Myocyte (in vitro differentiated cells): Measurements from ENCODE around the gene TMEM263. TPM values are rescaled to one million over a fixed set of nuclear protein-coding genes. Genes with fewer than 3 reads are reported as not detected.
A peak's percentile ranks its signal among the peaks of the same experiment; 100 is the strongest.
"Not testable (repeated sequence)": the region's sequence is repeated elsewhere in the genome, so short reads cannot be mapped to it uniquely, and the experiment has no call there.

Source experiments
- DNase-seq: peaks from one replicate; pipeline ENCODE4 v3.0.0-alpha.2; 2012; ENCODE audit warnings: low read depth
- total RNA-seq: library from RNA; depleted of rRNA; stranded (reverse); fragments of >200 nt; gene quantifications from 2 replicates; pipeline ENCODE4 v1.2.3, GENCODE V29; 2014

The TMEM263 gene
- total RNA-seq, 1 donor from 2014 or later = 105 TPM

- peak; percentile 82 for DNase-seq
These were observed 29.8 kb downstream of the TMEM263 start for GRCh38 chr12:106985479-106985878.

DNA sequence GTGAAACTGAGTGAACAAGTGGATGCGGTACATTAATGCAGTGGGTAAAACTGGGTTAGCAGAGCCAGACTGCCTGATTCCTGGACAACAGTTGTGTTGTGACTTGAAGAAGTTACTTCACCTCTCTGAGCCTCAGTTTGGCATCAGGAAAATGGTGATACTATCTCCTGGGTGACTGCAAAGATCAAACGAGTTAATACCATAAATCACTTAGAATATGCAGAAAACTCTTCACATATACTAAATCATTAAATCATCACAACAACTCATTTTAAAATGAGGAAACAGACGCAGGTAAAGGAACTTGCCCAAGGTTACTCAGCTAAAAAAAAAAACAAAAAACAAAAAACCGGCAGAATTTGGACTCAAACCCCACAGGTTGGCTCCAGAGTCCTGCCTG, 30.4 kb downstream of the TMEM263 start:
- DNase-seq = no peak

GRCh38 chr12:106986625-106987389, 31.1 kb downstream of the TMEM263 start, which contains the start of gene MTERF2:
Gene MTERF2, minus strand, starts transcription at chr12:106987146. Its CDS starts 8,432 bp downstream, at chr12:106978714.
- peak; percentile 98 for DNase-seq

- DNase-seq = no peak
These were observed 32.1 kb downstream of the TMEM263 start for GRCh38 chr12:106987846-106988245.

DNA sequence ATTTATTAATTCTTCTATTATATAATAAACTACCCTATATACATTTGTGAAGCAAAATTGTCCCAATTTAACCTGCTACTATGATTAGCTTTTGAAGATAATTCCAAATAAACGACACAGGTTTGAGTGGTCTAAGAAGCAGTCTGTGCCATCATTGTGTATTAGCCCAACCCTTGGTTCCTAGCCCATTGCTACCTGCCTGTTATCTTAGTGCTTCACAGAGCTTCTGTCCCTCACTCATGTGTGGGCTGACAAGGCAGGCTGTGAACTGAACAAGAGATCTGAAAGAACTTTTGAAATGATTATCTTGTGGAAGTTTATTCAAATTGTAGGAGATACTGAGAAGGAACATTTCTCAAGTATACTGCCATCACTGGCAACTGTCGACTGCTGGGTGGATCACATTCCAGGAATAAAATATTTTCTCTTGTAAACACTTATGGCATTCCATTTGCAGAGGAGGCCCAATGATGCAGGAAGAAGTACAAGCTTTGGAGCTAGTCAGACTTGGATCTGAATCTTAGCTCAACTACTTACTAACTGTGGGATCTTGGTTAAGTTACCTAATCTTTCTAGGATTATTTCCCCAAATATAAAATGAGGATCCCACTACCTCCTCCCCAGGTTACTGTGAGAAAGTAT, 39.0 kb downstream of the TMEM263 start:
- DNase-seq = peak; percentile 33

DNA sequence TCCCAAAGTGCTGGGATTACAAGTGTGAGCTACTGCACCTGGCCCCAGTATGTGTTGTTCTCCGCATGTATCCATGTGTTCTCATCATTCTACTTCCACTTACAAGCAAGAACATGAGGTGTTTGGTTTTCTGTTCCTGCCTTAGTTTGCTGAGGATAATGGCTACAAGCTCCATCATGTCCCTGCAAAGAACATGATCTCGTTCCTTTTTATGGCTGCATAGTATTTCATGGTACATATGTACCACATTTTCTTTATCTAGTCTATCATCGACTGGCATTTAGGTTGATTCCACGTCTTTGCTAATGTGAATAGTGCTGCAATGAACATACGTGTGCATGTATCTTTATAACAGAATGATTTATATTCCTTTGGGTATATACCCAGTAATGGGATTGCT, 40.4 kb downstream of the TMEM263 start:
- not testable (repeated sequence) for DNase-seq

DNA sequence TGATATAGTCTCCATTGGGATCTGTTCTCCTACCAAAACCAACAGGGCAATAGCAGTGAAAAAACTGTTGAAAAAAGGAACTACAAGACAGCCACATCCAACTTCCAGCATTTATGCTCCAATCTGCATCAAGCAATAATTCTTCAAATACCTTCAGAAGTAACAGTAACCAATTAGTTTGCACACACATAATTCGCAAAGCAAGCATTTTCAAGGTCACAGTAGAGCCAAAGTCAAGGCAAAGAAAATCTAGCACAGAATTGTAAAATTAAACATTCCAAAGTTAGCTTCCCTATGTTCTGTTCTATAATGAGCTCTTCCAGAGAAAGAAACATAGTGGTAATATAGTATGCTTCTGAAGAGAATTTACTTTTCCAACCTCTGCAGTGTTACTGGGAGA, 42.2 kb downstream of the TMEM263 start:
- no peak for DNase-seq

- DNase-seq = no peak
These were observed 43.7 kb downstream of the TMEM263 start for GRCh38 chr12:106999446-106999845.

DNA sequence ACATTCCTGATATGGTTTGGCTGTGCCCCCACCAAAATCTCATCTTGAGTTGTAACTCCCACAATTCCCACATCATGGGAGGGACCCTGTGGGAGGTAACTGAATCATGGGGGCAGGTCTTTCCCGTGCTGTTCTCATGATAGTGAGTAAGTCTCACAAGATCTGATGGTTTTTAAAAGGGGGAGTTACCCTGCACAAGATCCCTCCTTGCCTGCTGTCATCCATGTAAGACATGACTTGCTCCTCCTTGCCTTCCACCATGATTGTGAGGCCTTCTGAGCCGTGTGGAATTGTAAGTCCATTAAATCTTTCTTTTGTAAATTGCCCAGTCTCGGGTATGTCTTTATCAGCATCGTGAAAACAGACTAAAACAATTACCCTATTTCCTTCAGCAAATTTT, 47.0 kb downstream of the TMEM263 start:
- not testable (repeated sequence) for DNase-seq

- DNase-seq = no peak
These were observed 51.7 kb downstream of the TMEM263 start for GRCh38 chr12:107007411-107007810.

DNA sequence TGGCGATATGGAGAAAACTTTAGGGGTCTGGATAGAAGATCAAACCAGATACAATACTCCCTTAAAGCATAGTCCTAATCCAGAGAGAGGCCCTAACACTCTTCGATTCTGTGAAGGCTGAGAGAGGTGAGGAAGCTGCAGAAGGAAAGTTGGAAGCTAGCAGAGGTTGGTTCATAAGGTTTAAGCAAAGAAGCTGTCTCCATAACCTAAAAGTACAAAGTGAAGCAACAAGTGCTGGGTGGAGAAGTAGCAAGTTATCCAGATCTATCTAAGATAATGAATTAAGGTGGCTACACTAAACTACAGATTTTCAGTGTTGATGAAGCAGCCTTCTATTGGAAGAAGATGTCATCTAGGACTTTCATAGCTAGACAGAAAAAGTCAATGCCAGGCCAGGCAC, 55.8 kb downstream of the TMEM263 start:
- no peak for DNase-seq

DNA sequence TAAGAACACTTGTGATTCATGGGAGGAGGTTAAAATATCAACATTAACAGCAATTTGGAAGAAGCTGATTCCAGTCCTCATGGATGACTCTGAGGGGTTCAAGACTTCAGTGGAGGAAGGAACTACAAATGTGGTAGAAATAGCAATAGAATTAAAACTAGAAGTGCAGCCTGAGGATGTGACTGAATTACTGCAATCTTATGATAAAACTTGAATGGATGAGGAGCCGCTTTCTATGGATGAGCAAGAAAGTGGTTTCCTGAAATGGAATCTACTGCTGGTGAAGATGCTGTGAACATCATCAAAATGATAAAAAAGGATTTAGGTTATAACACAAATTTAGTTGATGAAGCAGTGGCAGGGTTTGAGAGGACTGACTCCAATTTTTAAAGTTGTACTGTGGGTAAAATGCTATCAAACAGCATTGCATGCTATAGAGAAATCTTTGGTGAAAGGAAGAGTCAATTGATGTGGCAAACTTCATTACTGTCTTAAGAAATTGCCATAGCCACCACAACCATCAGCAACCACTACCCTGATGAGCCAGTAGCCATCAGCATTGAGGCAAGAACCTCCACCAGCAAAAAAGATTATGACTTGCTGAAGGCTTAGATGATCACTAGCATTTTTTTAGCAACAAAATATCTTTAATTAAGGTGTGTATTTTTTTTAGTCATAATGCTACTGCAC, 57.2 kb downstream of the TMEM263 start:
- DNase-seq = no peak

DNA sequence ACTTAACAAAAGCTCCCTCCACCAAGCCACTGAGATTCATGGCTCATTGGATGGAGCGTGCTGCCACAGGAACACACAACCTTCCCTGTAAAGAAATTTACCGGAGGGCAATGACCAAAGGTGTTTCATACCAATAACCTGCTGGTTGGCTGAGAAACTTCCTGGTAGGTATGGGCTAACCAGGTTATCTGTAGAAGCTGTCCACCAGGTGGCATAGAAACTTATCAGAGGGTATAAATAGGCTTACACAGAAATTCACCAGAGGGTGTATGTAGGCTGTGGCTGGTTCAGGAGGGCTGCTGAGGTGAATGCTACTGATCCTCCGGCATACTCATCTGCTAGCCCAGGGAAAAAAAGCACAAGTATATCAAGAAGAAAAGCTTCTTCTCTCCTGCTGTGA, 58.3 kb downstream of the TMEM263 start:
- no peak for DNase-seq

- DNase-seq = no peak
These were observed 61.3 kb downstream of the TMEM263 start for GRCh38 chr12:107017042-107017441.

DNA sequence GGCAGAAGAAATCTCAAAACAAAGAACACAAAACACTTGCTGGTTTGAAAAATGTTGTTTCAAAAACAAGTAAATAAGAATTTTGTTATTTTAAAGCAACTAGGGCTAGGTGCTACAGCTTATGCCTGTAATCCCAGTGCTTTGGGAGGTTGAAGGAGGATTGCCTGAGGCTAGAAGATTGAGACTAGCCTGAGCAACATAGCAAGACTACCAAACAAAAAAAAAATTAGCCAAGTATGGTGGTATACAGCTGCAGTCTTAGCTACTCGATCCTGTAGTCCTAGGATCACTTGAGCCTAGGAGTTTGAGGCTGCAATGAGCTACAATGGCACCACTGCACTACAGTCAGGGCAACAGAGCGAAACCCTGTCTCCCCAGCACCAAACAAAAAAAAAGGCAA, 63.8 kb downstream of the TMEM263 start:
- DNase-seq = no peak

Other genes starting within 250 kb of the TMEM263 start
- gene RIC8B, start 181.2 kb upstream of the TMEM263 start, total RNA-seq = 7.6 and 8.7 TPM in 2 replicates
- 19.3 and 46.2 TPM in 2 replicates for gene MTERF2, start 31.2 kb downstream of the TMEM263 start, total RNA-seq
- 29.3 and 29.8 TPM in 2 replicates for gene CRY1, start 137.6 kb downstream of the TMEM263 start, total RNA-seq